ENCODE measurements around the gene NOM1.

NOM1 gene

GRCh38 chr7:156984174-156984891, 34.8 kb downstream of the NOM1 start:
- peak; percentile 90 for DNase-seq (ENCODE audit: low read depth)

DNA sequence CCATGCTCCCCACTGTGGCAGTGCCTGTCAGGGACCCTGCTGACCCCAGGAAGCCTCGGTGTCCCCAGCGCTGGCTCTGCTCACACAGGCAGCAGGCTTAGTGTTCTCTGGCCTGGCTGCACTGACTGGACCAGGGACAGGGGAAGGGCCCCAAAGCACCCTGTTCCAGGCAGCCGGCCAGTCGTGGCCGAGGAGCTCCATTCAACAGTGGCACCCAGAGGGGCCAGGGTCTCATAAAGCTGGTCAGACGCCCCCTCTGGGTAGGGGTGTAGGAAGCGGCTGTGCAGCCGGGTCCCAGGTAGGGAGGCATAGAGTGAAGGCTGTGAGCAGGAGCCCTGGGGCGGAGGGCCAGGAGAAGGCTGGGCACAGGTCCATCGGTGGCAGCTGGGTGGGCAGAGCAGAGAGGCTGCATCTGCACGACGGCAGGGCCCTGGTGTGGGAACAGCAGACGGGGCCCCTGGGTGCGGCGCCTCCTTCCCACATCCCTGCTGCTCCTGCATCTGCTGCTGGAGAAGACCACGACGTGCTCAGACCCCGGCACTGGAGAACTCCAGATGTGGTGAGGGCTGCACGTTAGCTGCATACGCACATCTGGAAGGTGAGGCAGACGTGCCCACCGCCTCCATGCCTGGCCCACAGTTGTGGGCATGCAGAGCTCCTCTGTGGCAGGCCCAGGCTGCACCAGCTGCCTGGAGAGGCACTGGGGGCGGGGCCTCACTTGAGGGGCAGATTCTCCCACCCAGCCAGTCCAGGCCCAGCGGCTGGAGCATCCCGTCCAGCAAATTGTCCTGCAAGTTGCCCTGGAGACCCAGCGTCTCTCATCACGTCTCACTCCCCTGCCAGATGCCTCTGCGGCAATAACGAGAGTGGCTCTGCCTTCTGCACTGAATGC, 35.8 kb downstream of the NOM1 start:
- no peak for DNase-seq (ENCODE audit: low read depth)

- DNase-seq (ENCODE audit: low read depth) = no peak
Observed at GRCh38 chr7:156986378-156986777, 36.9 kb downstream of the NOM1 start.

- DNase-seq (ENCODE audit: low read depth) = no peak
Observed at GRCh38 chr7:156988343-156989185, 39.1 kb downstream of the NOM1 start.

- DNase-seq (ENCODE audit: low read depth) = no peak
Observed at GRCh38 chr7:156989766-156990535, 40.4 kb downstream of the NOM1 start.

GRCh38 chr7:156993021-156993924, 43.8 kb downstream of the NOM1 start:
- DNase-seq (ENCODE audit: low read depth) = no peak

DNA sequence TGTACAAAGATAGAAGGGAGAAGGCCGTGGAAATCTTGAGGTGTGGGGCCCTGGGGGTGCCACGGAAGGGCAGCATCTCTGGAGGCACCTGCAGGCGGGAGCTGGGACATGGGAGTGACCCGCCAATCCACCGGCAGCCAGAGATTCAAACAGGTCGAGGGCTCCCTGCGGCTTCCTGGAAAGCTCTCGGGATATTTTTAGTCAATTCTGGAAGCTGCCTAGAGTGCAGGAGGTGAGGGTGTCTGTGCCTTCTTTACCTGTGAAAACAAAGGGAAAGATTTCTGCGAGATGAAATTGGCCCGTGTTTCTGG, 44.4 kb downstream of the NOM1 start:
- no peak for DNase-seq (ENCODE audit: low read depth)

DNA sequence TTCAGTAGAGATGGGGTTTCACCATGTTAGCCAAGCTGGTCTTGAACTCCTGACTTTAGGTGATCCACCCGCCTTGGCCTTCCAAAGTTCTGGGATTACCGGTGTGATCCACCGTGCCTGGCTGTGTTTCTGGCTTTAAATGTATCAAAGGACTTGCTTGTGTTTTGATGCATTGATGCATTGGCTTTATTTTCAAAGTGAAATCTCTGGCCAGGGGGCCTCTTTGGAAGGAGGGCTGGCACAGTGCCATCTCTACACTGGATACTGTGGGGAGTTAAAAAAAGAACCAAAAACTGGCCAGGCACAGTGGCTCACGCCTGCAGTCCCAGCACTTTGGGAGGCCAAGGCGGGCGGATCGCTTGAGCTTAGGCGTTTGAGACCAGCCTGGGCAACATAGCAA, 44.9 kb downstream of the NOM1 start:
- DNase-seq (ENCODE audit: low read depth) = no peak

- no peak for DNase-seq (ENCODE audit: low read depth)
Observed at GRCh38 chr7:156998988-156999957, 49.8 kb downstream of the NOM1 start.

- DNase-seq (ENCODE audit: low read depth) = no peak
Observed at GRCh38 chr7:156999958-157000726, 50.6 kb downstream of the NOM1 start.

DNA sequence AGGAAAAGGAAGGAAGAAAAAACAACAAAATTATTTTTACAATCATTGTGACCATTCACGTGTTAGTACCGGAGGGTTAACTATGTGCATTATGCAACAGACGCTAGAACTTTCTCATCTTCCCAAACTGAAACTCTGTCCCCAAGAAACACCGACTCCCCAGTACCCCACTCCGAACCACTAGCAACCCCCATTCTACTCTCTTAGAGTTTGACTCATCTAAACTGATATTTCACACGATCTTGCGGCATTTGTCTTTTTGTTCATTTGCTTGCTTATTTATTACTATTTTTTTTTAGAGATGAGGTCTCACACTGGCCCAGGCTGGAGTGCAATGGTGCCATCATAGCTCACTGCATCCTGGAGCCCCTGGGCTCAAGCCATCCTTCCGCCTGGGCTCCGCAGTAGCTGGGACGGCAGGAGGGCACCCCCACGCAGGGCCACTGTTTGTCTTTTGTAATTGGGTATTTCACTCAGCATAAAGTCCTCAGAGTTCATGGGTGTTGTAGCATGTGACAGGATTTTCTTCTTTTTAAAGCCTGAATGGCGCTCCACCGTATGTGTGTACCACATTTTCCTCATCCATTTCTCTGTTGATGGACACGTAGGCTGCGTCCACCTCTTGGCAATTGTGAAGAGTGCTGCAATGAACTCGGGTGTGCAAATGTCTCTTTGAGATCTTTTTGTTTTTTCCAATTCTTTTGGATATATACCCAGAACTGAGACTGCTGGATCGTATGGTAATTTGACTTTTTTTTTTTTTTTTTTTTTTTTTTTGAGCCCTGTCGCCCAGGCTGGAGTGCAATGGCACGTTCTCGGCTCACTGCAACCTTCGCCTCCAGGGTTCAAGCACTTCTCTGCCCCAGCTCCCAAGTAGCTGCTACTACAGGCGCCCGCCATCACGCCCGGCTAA, 51.5 kb downstream of the NOM1 start:
- DNase-seq (ENCODE audit: low read depth) = no peak

DNA sequence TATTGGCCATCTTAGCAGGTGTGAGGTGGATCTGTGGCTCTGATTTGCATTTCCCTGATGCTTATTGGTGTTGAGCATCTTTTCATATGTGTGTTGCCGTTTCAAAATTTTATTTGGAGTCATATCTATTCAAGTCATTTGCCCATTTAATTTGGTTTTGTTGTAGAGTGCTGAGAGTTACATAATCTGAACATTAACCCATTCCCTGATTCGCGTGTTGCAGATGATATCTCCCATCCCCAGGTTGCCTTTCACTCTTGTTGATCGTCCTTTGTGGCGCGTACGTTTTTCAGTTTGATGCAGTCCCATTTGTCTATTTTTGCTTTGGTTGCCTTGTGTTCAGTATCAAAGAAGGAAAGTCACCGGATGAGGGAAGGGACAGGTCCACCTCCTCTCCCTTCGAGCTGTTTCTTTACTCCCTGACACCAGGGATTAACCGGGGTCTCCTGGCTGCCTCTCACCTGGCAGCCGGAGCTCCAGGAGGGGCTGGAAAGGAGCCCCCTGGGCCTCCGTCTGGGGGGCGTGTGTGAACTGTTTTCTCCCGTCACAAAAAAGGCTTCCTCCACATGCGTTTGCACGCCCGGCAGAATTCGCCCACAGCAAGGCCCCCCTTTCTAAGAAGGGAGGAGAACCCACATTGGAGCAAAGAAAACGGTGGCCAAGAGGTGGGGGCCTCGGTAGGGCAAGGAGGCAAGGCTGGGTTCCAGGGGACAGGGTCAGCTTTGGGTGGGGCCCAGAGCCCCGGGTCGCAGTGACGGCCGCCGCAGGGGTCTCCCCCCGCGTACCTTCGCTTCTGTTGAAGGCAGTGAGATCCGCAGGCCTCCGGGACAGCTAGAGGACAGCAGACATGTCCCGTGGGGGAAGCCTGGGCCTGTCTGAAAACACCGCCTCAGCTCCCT, 52.7 kb downstream of the NOM1 start:
- no peak for DNase-seq (ENCODE audit: low read depth)

GRCh38 chr7:157002819-157003421, 53.4 kb downstream of the NOM1 start:
- DNase-seq (ENCODE audit: low read depth) = no peak

GRCh38 chr7:157003445-157003755, 53.9 kb downstream of the NOM1 start:
- DNase-seq (ENCODE audit: low read depth) = no peak

- DNase-seq (ENCODE audit: low read depth) = peak; percentile 32
Observed at GRCh38 chr7:157003756-157004520, 54.4 kb downstream of the NOM1 start.
